NCI-H1092 treated with DMSO at 0.1 percent for 48 hours (cell line): ENCODE data around the gene DDX43.
"Not testable (repeated sequence)": the region's sequence is repeated elsewhere in the genome, so short reads cannot be mapped to it uniquely, and the experiment has no call there.

Experiments
- DNase-seq: peaks from one replicate; lab custom pipeline; 2025; lab: John Stamatoyannopoulos, UW

Gene DDX43

GRCh38 chr6:73394577-73395354, at the start of gene DDX43:
Gene DDX43, plus strand, starts transcription at chr6:73394828. Its CDS starts 78 bp downstream, at chr6:73394906.
- peak; percentile 4 for DNase-seq

DNA sequence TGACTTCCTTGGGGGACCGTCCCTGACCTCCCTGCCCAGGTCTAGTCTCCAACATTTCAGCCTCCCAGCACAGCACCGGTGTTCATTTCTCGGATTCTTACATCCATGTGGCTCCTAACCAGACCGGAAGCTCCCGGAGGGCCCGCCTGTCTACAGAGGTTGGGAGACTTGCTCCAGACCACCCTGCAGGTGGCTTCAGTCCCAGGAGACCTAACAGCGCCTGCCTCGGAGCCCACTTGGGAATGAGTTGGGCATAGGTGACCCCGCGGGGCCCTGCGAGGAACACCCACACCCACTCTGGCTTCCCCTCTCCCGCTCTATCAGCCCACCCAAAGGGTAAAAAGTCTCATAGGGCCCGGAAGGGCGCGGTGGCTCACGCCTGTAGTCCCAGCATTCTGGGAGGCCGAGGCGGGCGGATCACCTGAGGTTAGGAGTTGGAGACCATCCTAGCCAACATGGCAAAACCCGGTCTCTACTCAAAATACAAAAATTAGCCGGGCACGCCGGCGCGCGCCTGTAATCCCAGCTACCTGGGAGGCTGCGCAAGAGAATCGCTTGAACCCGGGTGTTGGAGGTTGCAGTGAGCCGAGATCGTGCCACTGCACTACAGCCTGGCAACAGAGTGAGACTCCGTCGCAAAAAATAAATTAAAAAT, 46.0 kb upstream of the DDX43 start:
- no peak for DNase-seq

DNA sequence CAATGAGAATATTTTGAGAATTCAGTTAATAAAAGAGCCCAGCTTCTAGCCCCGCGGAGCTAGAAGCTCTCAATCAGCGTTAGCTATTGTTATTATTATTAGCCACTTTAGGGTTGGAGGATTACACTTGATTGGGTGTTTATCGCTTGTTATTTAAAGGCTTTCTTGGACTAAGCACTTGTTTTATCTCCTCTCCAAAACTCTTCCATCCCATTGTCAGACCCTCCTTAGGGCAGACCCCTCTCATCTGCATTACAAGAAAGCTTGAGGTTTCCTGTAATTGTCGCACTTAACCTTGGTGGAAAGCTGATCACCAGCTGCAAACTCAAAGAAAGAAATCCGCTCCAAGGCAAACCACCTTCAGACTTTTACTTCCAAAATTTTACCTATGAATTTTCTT, 45.3 kb upstream of the DDX43 start:
- no peak for DNase-seq

- no peak for DNase-seq
Measured at GRCh38 chr6:73353636-73354593, 40.7 kb upstream of the DDX43 start, which contains the start of gene DPPA5. Gene DPPA5, minus strand, starts transcription at chr6:73354276. Its CDS starts 51 bp downstream, at chr6:73354225.

DNA sequence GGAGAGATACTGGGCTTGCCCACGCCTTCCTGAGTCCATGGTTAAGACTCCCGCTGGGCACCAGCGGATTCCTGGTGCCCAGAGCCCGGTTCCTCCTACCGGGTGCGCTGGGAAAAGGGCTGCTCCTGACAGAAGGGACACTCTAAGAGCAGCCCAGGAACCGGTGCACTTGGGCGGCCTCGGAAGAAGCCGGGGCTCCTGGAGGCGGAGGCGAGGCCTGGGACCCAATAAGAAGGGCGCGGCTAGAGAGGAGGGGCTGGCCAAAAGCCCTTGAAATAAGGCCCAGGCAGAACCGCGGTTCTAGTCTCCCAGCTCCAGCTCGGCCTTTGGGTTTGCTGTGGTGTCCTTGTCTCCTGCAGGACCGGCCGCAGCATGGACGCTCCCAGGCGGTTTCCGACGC, 32.3 kb upstream of the DDX43 start, which contains the start of gene KHDC3L:
Gene KHDC3L (plus strand): TSS at position 301 of the 400 bp plus-strand sequence. CDS start 72 bp downstream, at position 373.
- no peak for DNase-seq

DNA sequence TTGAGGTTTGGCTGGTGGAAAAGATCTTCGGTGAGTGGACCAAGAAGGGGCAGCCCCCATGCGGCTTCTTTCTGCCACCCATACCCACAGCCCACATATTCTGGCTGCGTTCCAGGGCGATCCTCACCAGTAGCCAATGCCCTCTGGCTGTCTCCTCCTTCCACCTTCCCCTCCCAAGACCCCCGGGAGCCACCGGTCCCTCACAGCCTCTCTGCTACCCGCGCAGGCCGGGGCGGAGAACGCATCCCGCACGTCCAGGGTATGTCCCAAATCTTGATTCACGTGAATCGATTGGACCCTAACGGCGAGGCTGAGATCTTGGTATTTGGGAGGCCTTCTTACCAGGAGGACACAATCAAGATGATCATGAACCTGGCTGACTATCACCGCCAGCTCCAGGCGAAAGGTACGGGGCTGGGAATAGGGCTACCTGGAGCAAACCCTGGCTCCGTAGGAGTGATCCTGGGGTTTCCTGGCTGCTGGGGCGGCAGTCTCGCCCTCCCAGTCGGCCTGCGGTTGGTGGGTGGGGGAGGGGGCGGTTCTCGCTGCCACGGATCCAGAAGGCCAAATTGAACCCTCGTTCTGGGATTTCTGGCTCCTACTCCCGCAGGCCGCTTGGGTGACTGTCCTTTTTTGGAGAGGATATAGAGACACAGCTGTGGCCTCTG, 31.6 kb upstream of the DDX43 start:
- no peak for DNase-seq

DNA sequence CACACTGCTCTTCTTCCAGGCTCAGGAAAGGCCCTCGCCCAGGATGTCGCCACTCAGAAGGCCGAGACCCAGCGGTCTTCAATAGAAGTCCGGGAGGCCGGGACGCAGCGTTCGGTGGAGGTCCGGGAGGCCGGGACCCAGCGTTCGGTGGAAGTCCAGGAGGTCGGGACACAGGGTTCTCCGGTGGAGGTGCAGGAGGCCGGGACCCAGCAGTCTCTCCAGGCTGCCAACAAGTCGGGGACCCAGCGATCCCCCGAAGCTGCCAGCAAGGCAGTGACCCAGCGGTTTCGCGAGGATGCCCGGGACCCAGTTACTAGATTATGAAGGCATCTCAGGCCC, 31.1 kb upstream of the DDX43 start:
- no peak for DNase-seq

DNA sequence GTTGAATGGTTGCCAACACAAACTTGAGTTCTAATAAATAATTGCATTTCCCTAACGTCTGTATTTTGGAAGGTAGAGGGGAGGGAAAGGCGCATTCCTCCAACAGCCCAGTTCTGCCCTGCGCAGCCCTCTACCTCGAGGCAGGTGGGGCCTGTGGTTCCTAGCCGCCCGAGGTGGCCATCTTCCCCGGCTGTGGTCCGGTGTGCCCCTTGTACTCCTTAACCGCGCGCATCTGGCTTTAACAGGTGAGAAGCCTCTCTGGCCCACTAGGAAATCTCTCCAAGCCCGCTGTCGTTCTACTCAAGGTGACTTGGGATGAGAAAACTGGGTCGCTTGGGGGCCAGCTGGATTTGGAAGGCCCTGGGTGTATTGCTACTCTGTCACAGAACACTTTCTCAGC, 30.5 kb upstream of the DDX43 start:
- DNase-seq = no peak

DNA sequence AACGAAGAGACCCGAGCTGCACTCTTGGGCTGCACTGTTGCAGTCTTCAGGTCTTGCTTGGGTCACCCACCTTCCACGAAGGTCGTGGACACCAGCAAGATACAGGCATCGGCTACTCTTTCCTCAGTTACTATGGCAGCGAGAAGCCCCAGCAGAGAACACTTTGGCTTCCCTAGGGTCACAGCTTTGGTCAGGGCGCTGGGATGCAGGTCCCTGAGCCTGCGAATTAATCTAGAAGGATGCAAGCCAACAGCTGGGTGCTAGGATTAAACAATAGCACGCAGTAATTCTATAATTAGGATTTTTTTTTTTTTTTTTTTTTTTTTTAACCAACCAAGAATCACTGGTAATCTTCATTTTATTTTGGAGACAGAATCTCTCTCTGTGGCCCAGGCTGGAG, 30.1 kb upstream of the DDX43 start:
- DNase-seq = no peak

GRCh38 chr6:73367761-73368355, 26.8 kb upstream of the DDX43 start:
- no peak for DNase-seq

GRCh38 chr6:73368675-73369074, 26.0 kb upstream of the DDX43 start:
- DNase-seq = no peak

GRCh38 chr6:73369157-73369556, 25.5 kb upstream of the DDX43 start:
- no peak for DNase-seq

DNA sequence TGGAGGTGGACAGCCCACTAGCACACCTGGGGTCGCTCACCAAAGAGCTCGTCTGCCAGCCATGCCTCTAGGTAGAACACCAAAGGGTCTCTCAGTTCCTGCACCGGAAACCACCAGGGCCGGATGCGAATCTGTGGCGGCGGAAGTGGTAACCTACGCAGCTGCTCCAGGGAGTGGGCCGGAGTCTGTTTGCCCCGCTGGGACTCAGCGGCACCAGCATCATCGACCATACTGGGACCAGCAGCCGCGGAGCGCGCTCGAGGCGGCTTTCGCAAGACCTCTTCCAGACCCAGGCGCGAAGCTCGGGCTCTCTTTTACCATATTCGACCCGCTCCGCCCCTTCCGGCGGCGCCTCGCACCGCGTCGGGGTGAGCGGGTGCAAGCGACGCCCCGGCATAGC, 25.1 kb upstream of the DDX43 start, which contains the start of gene OOEP:
Gene OOEP (minus strand): TSS at position 335 of the 400 bp plus-strand sequence. CDS start 105 bp downstream, at position 230.
- DNase-seq = no peak

GRCh38 chr6:73371984-73372383, 22.6 kb upstream of the DDX43 start:
- no peak for DNase-seq

DNA sequence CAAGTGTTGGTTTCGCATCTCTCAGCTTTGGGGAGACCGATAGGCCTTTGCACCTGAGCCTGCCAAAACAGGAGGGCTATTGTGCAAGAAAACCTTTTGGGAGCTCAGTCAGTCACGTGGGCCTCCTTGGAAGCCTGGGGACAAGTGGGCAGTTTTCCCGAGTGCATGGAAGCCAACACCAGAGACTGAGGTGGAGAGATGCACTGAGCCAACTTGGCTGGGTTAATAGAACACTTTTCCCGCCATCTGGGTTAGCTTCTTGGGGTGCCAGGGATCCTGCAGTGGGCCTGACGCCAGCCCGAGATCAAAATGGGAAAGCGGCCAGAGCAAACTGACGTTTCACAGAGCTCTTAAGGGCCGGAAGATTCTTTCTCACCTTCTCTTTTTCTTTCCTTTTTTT, 22.1 kb upstream of the DDX43 start:
- DNase-seq = no peak

- no peak for DNase-seq
Measured at GRCh38 chr6:73375216-73375615, 19.4 kb upstream of the DDX43 start.

DNA sequence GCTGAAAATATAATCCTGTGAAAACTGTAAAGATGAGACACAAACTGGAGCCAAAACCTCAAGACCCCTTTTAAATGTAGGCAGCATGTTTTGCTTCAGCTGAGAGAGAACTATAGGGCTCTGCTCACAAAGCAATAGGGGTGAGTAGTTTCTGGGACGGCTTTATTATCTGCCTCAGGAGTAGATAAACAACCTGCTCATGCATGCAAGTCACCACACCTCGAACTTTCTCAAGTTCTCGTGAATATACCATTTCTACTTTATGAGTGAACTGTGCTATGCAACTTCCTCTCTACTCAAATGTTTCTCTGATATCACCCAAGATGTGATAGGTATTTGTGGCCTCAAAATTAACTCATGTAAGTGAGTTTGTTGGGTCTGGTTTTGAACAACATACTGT, 17.4 kb upstream of the DDX43 start:
- no peak for DNase-seq

- DNase-seq = not testable (repeated sequence)
Measured at GRCh38 chr6:73381531-73381930, 13.1 kb upstream of the DDX43 start.

DNA sequence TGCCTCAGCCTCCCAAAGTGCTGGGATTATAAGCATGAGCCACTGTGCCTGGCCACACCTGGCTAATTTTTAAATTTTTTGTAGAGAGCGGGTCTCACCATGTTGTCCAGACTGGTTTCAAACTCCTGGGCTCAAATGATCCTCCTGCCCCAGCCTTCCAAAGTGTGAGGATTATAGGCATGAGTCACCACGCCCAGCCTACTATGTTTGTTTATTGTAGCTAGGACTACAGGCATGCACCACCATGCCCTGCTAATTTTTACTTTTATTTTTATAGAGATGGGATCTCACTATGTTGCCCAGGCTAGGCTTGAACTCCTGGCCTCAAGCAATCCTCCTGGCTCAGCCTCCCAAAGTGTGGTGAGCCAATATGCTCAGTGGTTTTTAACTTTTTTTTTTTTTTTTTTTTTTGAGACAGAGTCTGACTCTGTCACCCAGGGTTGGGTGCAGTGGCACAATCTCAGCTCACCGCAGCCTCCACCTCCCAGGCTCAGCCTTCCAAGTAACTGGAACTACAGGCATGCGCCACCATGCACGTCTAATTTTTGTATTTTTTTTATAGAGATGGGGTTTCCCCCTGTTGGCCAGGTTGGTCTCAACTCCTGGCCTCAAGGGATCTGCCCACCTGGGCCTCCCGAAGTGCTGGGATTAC, 12.0 kb upstream of the DDX43 start:
- DNase-seq = no peak

DNA sequence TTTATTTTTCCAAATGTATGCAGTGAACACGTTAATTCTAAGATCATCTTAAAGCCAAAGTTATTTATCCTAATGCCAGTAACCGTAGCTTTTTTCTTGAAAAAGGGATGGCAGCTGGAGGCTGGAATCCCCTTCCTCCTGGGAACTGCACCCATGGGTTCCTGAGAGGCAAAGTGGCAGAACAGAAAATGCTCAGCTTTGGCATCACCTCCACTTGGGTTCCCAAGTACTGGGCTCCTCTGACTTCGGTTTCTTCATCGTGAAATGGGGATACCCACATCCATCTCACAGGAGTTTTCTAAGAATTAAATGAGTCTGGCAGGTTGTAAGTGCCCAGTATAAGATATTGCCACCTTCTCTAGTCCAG, 6.2 kb upstream of the DDX43 start:
- no peak for DNase-seq
